NT2/D1 (cell line): ENCODE results near the gene REX1BD.
A peak's percentile ranks its signal among the peaks of the same experiment; 100 is the strongest.
"Not testable (repeated sequence)": the region's sequence is repeated elsewhere in the genome, so short reads cannot be mapped to it uniquely, and the experiment has no call there.

Source experiments
- DNase-seq: peaks from one replicate; pipeline ENCODE4 v3.0.0-alpha.2; 2011; ENCODE audit warnings: low read depth, low spot score
- H3K27me3 ChIP-seq: 2 replicates; pipeline ENCODE4 v1.6.0; 2011; ENCODE audit warnings: mild to moderate bottlenecking; ENCODE audit not compliant: insufficient read length, insufficient read depth
- H3K36me3 ChIP-seq: 2 replicates; pipeline ENCODE4 v1.6.1; 2011; ENCODE audit warnings: mild to moderate bottlenecking, low read length, mixed read lengths; ENCODE audit not compliant: insufficient read depth, insufficient read length
- H3K4me1 ChIP-seq: 2 replicates; pipeline ENCODE4 v1.5.1; 2011; ENCODE audit not compliant: insufficient read depth, insufficient read length
- H3K4me3 ChIP-seq: 2 replicates; pipeline ENCODE4 v1.5.1; 2011; ENCODE audit warnings: low read depth; ENCODE audit not compliant: insufficient read length
- H3K9ac ChIP-seq: 2 replicates; pipeline ENCODE4 v1.6.0; 2011; ENCODE audit warnings: low read depth; ENCODE audit not compliant: insufficient read length
- H3K9me3 ChIP-seq: 2 replicates; pipeline ENCODE4 v1.5.1; 2011; ENCODE audit warnings: mild to moderate bottlenecking, low read length; ENCODE audit not compliant: insufficient read depth
- SUZ12 ChIP-seq: IDR thresholded peaks from 2 replicates; pipeline ENCODE4 v1.6.1; 2011; ENCODE audit not compliant: insufficient read length, insufficient read depth; ENCODE audit errors: extremely low read depth
- YY1 ChIP-seq: IDR thresholded peaks from 2 replicates; pipeline ENCODE4 v1.6.1; 2011; ENCODE audit not compliant: insufficient read length, insufficient read depth
- ZNF274 ChIP-seq: IDR thresholded peaks from 2 replicates; pipeline ENCODE4 v1.6.1; 2011; ENCODE audit warnings: mild to moderate bottlenecking, low read depth, low read length

The REX1BD gene

GRCh38 chr19:18593367-18594095 is 4.9 kb downstream of the REX1BD start:
- Histone ChIP-seq H3K9me3 (no peaks in the 10 kb centered on the region), H3K9ac (peak overlapping the region; percentile 78), H3K27me3 (peaks cover 1% of the 10 kb centered on the region), H3K4me3 (peak overlapping the region; percentile 38), H3K36me3 (peaks cover 16% of the 10 kb centered on the region), H3K4me1 (peaks cover 19% of the 10 kb centered on the region)
- peak; percentile 65 for DNase-seq
- no peak for TF ChIP-seq YY1
- TF ChIP-seq SUZ12: no peak
- TF ChIP-seq ZNF274: no peak

- DNase-seq: peak; percentile 66
- peak overlapping the region; percentile 19 for H3K4me3 ChIP-seq
Observed at GRCh38 chr19:18594096-18594823, 5.7 kb downstream of the REX1BD start.

GRCh38 chr19:18594824-18595373 is 6.3 kb downstream of the REX1BD start:
- Histone ChIP-seq H3K36me3 (peaks cover 16% of the 10 kb centered on the region), H3K4me1 (peaks cover 22% of the 10 kb centered on the region), H3K4me3 (peak overlapping the region; percentile 19), H3K27me3 (peaks cover 11% of the 10 kb centered on the region), H3K9ac (peak overlapping the region; percentile 66), H3K9me3 (no peaks in the 10 kb centered on the region)
- DNase-seq: no peak
- no peak for TF ChIP-seq ZNF274
- no peak for TF ChIP-seq YY1
- TF ChIP-seq SUZ12: no peak

More at GRCh38 chr19:18594096-18594823, 5.7 kb downstream of the REX1BD start:
- no peaks in the 10 kb centered on the region for H3K9me3 ChIP-seq
- peaks cover 16% of the 10 kb centered on the region for H3K36me3 ChIP-seq
- peaks cover 4% of the 10 kb centered on the region for H3K27me3 ChIP-seq
- H3K4me1 ChIP-seq: peaks cover 20% of the 10 kb centered on the region
- peak overlapping the region; percentile 66 for H3K9ac ChIP-seq
- TF ChIP-seq YY1: no peak
- no peak for TF ChIP-seq SUZ12
- TF ChIP-seq ZNF274: no peak

- Histone ChIP-seq H3K4me1 (peaks cover 22% of the 10 kb centered on the region), H3K9ac (peak overlapping the region; percentile 51), H3K4me3 (no peak overlapping the region), H3K27me3 (peaks cover 11% of the 10 kb centered on the region), H3K9me3 (no peaks in the 10 kb centered on the region), H3K36me3 (peaks cover 16% of the 10 kb centered on the region)
- DNase-seq: no peak
- TF ChIP-seq SUZ12 (no peak), YY1 (no peak), ZNF274 (no peak)
Observed at GRCh38 chr19:18595475-18595874, 6.9 kb downstream of the REX1BD start.

GRCh38 chr19:18596752-18597157 is 8.2 kb downstream of the REX1BD start:
- TF ChIP-seq SUZ12 (no peak), ZNF274 (no peak)
- H3K9ac ChIP-seq: peak overlapping the region; percentile 37
- peaks cover 16% of the 10 kb centered on the region for H3K27me3 ChIP-seq
- no peaks in the 10 kb centered on the region for H3K9me3 ChIP-seq
- peaks cover 19% of the 10 kb centered on the region for H3K4me1 ChIP-seq
- H3K4me3 ChIP-seq: no peak overlapping the region
- peaks cover 9% of the 10 kb centered on the region for H3K36me3 ChIP-seq
- no peak for DNase-seq

GRCh38 chr19:18597809-18598660 is 9.4 kb downstream of the REX1BD start:
- TF ChIP-seq ZNF274 (no peak), YY1 (no peak), SUZ12 (no peak)
- Histone ChIP-seq H3K27me3 (peaks cover 29% of the 10 kb centered on the region), H3K9me3 (no peaks in the 10 kb centered on the region), H3K4me3 (no peak overlapping the region), H3K36me3 (peaks cover 2% of the 10 kb centered on the region), H3K9ac (peak overlapping the region; percentile 8), H3K4me1 (peaks cover 21% of the 10 kb centered on the region)
- DNase-seq: no peak

GRCh38 chr19:18599485-18599884 is 10.9 kb downstream of the REX1BD start:
- Histone ChIP-seq H3K9me3 (no peaks in the 10 kb centered on the region), H3K9ac (no peak overlapping the region), H3K36me3 (no peaks in the 10 kb centered on the region), H3K4me3 (no peak overlapping the region), H3K4me1 (peaks cover 23% of the 10 kb centered on the region), H3K27me3 (peaks cover 42% of the 10 kb centered on the region)
- TF ChIP-seq SUZ12 (no peak), YY1 (no peak), ZNF274 (no peak)
- DNase-seq: no peak

- H3K9me3 ChIP-seq, H3K4me3 ChIP-seq, DNase-seq, H3K36me3 ChIP-seq, H3K9ac ChIP-seq: not testable (repeated sequence)
- H3K27me3 ChIP-seq: peaks cover 56% of the 10 kb centered on the region
- peaks cover 28% of the 10 kb centered on the region for H3K4me1 ChIP-seq
Observed at GRCh38 chr19:18600692-18601397, 12.2 kb downstream of the REX1BD start.
